Gastroesophageal sphincter (tissue), 3 donors: ENCODE data around the gene ROR1.

ENCODE experiments used
- CTCF ChIP-seq, 4 experiments: fragments of 200-600 bp in 2 of 4; fragments of 450-650 bp in 2 of 4; sonication (generic) in 1 of 4; IDR thresholded peaks; one replicate each; pipeline ENCODE4 v1.5.1; 2017 to 2019; ENCODE audit warnings: antibody characterized with exemption in 4 of 4, mild to moderate bottlenecking in 2 of 4, moderate library complexity in 2 of 4
- POLR2A ChIP-seq, 2 donors: fragments of 450-650 bp; IDR thresholded peaks; one replicate each; pipeline ENCODE4 v1.6.1; 2017; ENCODE audit warnings: antibody characterized with exemption in 2 of 2, mild to moderate bottlenecking in 2 of 2, moderate library complexity in 1 of 2
- POLR2AphosphoS5 ChIP-seq: sonication (generic); formaldehyde crosslinking; IDR thresholded peaks from one replicate; pipeline ENCODE4 v1.6.1; 2017; ENCODE audit warnings: antibody characterized with exemption

- no peak for TF ChIP-seq POLR2A (IDR thresholded peaks at IDR 0.05)
- no peak for TF ChIP-seq CTCF (IDR thresholded peaks at IDR 0.05)
- TF ChIP-seq POLR2AphosphoS5: no peak
Observed at GRCh38 chr1:63810936-63811469, 37.2 kb downstream of the ROR1 start.
